ENCODE data around the gene DNAJA4.

DNAJA4 gene

DNA sequence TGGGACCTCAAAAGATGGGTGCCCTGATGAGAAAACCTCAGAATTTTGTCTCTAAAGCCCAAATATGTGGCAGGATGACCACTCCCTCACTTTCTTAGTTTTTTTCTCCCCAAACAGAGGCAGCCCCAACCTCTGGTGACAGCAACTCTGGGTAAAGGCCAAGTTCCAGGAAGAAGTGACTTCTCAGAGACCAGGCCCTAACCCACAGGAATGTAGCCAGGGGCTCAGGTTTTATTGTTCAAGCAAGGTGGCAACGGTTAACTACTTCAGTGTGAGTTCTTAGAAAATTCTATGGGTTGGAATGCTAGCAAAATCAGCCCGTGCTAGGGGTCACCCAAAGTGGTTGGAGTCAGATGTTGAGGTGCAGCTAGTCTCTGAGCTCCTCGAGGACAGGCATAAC lies 5.1 kb upstream of the DNAJA4 start:
- Histone ChIP-seq H3K9me3 (ENCODE audit: severe bottlenecking) (no peaks in the 10 kb centered on the region), H3K36me3 (no peaks in the 10 kb centered on the region), H3K27me3 (ENCODE audit: insufficient read depth, low read depth, severe bottlenecking) (no peaks in the 10 kb centered on the region), H3K27ac (no peak overlapping the region), H3K4me3 (ENCODE audit: low read depth, low read length) (no peak overlapping the region)
- TF ChIP-seq, protein P1, sequence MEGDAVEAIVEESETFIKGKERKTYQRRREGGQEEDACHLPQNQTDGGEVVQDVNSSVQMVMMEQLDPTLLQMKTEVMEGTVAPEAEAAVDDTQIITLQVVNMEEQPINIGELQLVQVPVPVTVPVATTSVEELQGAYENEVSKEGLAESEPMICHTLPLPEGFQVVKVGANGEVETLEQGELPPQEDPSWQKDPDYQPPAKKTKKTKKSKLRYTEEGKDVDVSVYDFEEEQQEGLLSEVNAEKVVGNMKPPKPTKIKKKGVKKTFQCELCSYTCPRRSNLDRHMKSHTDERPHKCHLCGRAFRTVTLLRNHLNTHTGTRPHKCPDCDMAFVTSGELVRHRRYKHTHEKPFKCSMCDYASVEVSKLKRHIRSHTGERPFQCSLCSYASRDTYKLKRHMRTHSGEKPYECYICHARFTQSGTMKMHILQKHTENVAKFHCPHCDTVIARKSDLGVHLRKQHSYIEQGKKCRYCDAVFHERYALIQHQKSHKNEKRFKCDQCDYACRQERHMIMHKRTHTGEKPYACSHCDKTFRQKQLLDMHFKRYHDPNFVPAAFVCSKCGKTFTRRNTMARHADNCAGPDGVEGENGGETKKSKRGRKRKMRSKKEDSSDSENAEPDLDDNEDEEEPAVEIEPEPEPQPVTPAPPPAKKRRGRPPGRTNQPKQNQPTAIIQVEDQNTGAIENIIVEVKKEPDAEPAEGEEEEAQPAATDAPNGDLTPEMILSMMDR (IDR thresholded peaks at IDR 0.05; ENCODE audit: low read depth, low read length), result no peak
- no peak for DNase-seq

DNA sequence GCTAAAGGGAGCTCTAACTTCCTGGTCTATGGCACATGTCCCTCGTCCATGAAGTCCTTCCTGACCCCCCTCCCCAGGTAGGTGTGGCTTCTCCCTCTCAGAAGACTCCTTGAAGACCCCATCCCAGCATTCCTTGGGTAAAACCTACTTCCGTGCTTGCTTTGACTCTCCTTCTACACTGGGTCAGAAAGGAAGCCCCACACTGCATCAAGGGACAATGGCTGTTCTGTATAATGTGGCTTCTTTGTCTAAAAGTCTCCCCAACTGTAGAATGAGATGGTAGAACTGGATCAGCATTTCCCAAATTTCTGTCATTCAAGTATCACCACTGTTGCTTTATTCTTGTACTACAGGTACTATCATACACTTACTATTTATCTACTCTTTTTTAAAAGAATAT lies 3.9 kb upstream of the DNAJA4 start:
- TF ChIP-seq, protein P1 (IDR thresholded peaks at IDR 0.05; ENCODE audit: low read depth, low read length), result no peak
- 0 out of 2 replicates have a peak overlapping the region, but pooled peaks have one; percentile 38 for H3K27ac ChIP-seq

DNA sequence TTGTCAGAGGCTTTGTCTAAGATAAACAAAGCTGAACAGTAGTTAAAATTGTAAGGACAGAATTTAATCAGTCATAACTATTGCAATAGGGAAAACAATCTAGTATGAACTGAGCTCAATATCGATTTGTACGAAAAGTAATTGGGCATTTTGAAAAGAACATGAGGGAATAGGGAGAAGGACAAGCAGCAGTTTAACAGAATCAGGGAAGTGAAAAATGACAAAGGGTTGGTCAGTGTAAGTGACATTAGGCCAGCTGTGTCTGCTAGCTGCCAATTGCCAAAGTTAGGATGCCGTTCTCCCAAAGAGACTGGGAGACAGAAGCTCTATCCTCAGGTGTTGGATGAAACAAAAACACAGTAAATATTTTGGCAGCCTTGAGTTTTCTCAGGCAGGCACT lies 3.3 kb upstream of the DNAJA4 start:
- Histone ChIP-seq H3K27me3 (ENCODE audit: insufficient read depth, low read depth, severe bottlenecking) (no peaks in the 10 kb centered on the region), H3K9me3 (ENCODE audit: severe bottlenecking) (no peaks in the 10 kb centered on the region), H3K36me3 (no peaks in the 10 kb centered on the region), H3K4me3 (ENCODE audit: low read depth, low read length) (no peak overlapping the region), H3K27ac (no peak overlapping the region)
- DNase-seq, result no peak
- TF ChIP-seq, protein P1 (IDR thresholded peaks at IDR 0.05; ENCODE audit: low read depth, low read length), result no peak

More for the DNA sequence above, 3.9 kb upstream of the DNAJA4 start:
- Histone ChIP-seq H3K27me3 (ENCODE audit: insufficient read depth, low read depth, severe bottlenecking) (no peaks in the 10 kb centered on the region), H3K36me3 (no peaks in the 10 kb centered on the region), H3K9me3 (ENCODE audit: severe bottlenecking) (no peaks in the 10 kb centered on the region), H3K4me3 (ENCODE audit: low read depth, low read length) (no peak overlapping the region)
- no peak for DNase-seq

DNA sequence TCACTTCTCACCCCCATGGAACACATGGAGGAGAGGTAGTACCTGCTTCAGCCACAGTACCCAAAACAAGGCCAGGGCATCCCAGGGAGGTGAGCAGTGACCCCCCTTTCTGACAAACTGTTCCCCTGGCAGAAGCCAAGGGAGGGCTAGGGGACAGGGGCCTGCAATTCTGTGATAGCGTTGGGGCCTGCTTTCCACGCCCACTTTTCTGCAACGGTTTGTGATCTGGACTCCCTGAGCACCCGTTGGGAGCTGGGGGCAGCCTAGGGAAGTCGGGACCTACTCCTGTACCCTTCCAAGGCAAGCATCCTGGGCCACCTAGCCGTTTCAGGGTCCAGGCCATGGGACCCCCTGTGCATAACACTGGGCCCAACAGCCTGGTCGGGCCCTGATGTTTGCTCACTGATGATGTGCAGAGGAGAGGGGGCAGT lies 996 bp upstream of the DNAJA4 start:
- Histone ChIP-seq H3K27ac (no peak overlapping the region), H3K9me3 (ENCODE audit: severe bottlenecking) (no peaks in the 10 kb centered on the region), H3K27me3 (ENCODE audit: insufficient read depth, low read depth, severe bottlenecking) (no peaks in the 10 kb centered on the region), H3K36me3 (no peaks in the 10 kb centered on the region), H3K4me3 (ENCODE audit: low read depth, low read length) (no peak overlapping the region)
- no peak for DNase-seq
- TF ChIP-seq, protein P1 (IDR thresholded peaks at IDR 0.05; ENCODE audit: low read depth, low read length), result no peak

DNA sequence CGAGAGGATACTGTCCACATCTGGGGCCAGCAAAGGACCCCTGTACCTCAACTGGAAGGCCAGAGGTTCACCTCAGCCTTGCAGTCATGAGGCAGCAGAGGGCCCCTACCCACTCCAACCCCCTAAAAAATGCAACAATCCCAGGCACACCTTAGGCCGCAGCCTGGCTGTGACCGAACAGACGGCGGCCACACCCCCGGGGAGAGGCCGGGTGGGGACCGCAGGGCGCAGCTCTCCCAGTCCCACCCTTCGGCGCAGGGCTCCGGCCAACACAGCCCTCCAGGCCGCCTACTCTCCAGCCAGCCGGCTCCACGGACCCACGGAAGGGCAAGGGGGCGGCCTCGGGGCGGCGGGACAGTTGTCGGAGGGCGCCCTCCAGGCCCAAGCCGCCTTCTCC lies 457 bp upstream of the DNAJA4 start:
- H3K27ac ChIP-seq, result no peak overlapping the region
- H3K27me3 ChIP-seq (ENCODE audit: insufficient read depth, low read depth, severe bottlenecking), result no peaks in the 10 kb centered on the region
- H3K9me3 ChIP-seq (ENCODE audit: severe bottlenecking), result no peaks in the 10 kb centered on the region
- no peaks in the 10 kb centered on the region for H3K36me3 ChIP-seq
- TF ChIP-seq, protein P1 (IDR thresholded peaks at IDR 0.05; ENCODE audit: low read depth, low read length), result no peak
- no peak for DNase-seq
- no peak overlapping the region for H3K4me3 ChIP-seq (ENCODE audit: low read depth, low read length)

DNA sequence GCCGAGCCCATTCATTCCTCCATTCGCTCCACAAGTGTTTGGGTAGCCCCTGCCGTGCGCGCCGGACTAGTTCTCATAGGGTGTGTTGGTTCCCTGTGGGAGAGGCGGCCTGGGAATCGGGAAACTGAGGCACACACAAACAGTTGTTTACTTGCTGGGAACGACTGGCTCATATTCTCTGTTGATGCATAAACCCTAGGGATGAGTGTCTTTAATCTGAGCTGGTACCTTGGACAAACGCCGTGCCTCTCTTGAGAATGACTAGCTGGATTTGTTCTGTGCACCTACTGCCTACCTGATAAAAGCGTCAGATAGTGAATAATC lies 737 bp downstream of the DNAJA4 start:
- H3K9me3 ChIP-seq (ENCODE audit: severe bottlenecking), result no peaks in the 10 kb centered on the region
- no peak overlapping the region for H3K27ac ChIP-seq
- H3K27me3 ChIP-seq (ENCODE audit: insufficient read depth, low read depth, severe bottlenecking), result no peaks in the 10 kb centered on the region
- no peak overlapping the region for H3K4me3 ChIP-seq (ENCODE audit: low read depth, low read length)
- TF ChIP-seq, protein P1 (IDR thresholded peaks at IDR 0.05; ENCODE audit: low read depth, low read length), result no peak
- no peak for DNase-seq
- H3K36me3 ChIP-seq, result no peaks in the 10 kb centered on the region

Measured in WERI-Rb-1 (cell line).